Natural killer cell (primary cell): ENCODE data around the gene LIFR. TPM values are rescaled to one million over a fixed set of nuclear protein-coding genes. Genes with fewer than 3 reads are reported as not detected.

Experiments used
- ATAC-seq, 3 donors: fragments of 150-1000 bp in 2 of 3; fragments of 200-7000 bp in 1 of 3; cut with Tn5 transposase; 1 replicate in 1 of 3; 2 replicates in 2 of 3; pipeline ENCODE4 v1.10.0; 2021; ENCODE audit warnings: mild to moderate bottlenecking in 2 of 3, moderate library complexity in 2 of 3
- DNase-seq, 2 donors: peaks; one replicate each; pipeline versions ENCODE4 v3.0.0 to v3.0.0-alpha.2; 2013 to 2021; ENCODE audit warnings: mixed read lengths in 1 of 2
- H3K27ac ChIP-seq: one replicate; pipeline ENCODE4 v1.5.1; 2013; ENCODE audit warnings: mild to moderate bottlenecking, low read length
- H3K27me3 ChIP-seq: one replicate; pipeline ENCODE4 v1.6.1; 2013; ENCODE audit warnings: low read length; ENCODE audit not compliant: control insufficient read depth, insufficient read depth
- H3K36me3 ChIP-seq: one replicate; pipeline ENCODE4 v1.6.1; 2013; ENCODE audit warnings: low read length; ENCODE audit not compliant: control insufficient read depth, insufficient read depth
- H3K4me1 ChIP-seq: one replicate; pipeline ENCODE4 v1.6.1; 2013; ENCODE audit warnings: low read length; ENCODE audit not compliant: control insufficient read depth, insufficient read depth
- H3K4me3 ChIP-seq: one replicate; pipeline ENCODE4 v1.5.1; 2013; ENCODE audit warnings: low read length
- H3K9me3 ChIP-seq: one replicate; pipeline ENCODE4 v1.6.1; 2013; ENCODE audit warnings: low read length; ENCODE audit not compliant: control insufficient read depth, insufficient read depth
- H3K27ac Mint-ChIP-seq, 2 donors: one replicate each; pipeline ENCODE4 v1.8.0; 2022; ENCODE audit warnings: mild to moderate bottlenecking in 2 of 2, mixed read lengths in 2 of 2, moderate library complexity in 1 of 2
- H3K27me3 Mint-ChIP-seq, 2 donors: one replicate each; pipeline ENCODE4 v1.8.0; 2022; ENCODE audit warnings: low read depth in 2 of 2, mixed read lengths in 2 of 2
- H3K36me3 Mint-ChIP-seq: one replicate; pipeline ENCODE4 v1.8.0; 2022; ENCODE audit warnings: mixed read lengths
- H3K4me1 Mint-ChIP-seq, 2 donors: one replicate each; pipeline ENCODE4 v1.8.0; 2022; ENCODE audit warnings: mixed read lengths in 2 of 2
- H3K4me3 Mint-ChIP-seq: one replicate; pipeline ENCODE4 v1.8.0; 2022; ENCODE audit warnings: mild to moderate bottlenecking, moderate library complexity, mixed read lengths
- H3K9me3 Mint-ChIP-seq, 2 donors: one replicate each; pipeline ENCODE4 v1.8.0; 2022; ENCODE audit warnings: mixed read lengths in 2 of 2
- CTCF ChIP-seq: fragments of 200-600 bp; IDR thresholded peaks from one replicate; pipeline ENCODE4 v1.8.0; 2022; ENCODE audit warnings: antibody characterized with exemption
- WGBS: methylation state at CpG from one replicate; pipeline ENCODE4 v1.1.7; 2013; ENCODE audit warnings: missing lambda C conversion rate; ENCODE audit not compliant: insufficient coverage; 5-methylcytosine and 5-hydroxymethylcytosine counted together
- intact Hi-C: fragments of 100-400 bp; cut with micrococcal nuclease; formaldehyde crosslinking; loops from one replicate; pipeline ENCODE4 v1.14.2; 2022
- total RNA-seq, 4 donors: library from RNA; stranded (reverse); fragments of 120-200 nt in 1 of 4; gene quantifications; one replicate each; pipeline versions ENCODE4 v1.2.3 to v1.2.4, GENCODE V29; 2013 to 2022

LIFR gene
- total RNA-seq, 3 donors from 2014 or later (not counting 1 experiment from before 2014, with no cell fraction given) = not detected

- Mint-ChIP-seq H3K36me3 (no peaks in the 10 kb centered on the region), H3K27ac (no peak overlapping the region), H3K4me3 (no peak overlapping the region), H3K27me3 (peaks cover 28 to 36% of the 10 kb centered on the region in 2 donors), H3K9me3 (no peaks in the 10 kb centered on the region), H3K4me1 (peaks cover 6 to 7% of the 10 kb centered on the region in 2 donors)
- TF ChIP-seq CTCF = no peak
- no peak overlapping the region for H3K27ac ChIP-seq
- DNase-seq = no peak
- no peak for ATAC-seq
- peaks cover 7% of the 10 kb centered on the region for H3K4me1 ChIP-seq
- no peak overlapping the region for H3K4me3 ChIP-seq
- no peaks in the 10 kb centered on the region for H3K9me3 ChIP-seq
- H3K36me3 ChIP-seq = no peaks in the 10 kb centered on the region
- 67% methylated on average over 5 of the region's 7 CpGs for WGBS
- peaks cover 50% of the 10 kb centered on the region for H3K27me3 ChIP-seq
- intact Hi-C loops = no loop called here
These were observed 93.3 kb downstream of the LIFR start for GRCh38 chr5:38462976-38463633.

GRCh38 chr5:38458174-38458573 lies 98.3 kb downstream of the LIFR start:
- no peak for ATAC-seq

GRCh38 chr5:38456657-38457399 lies 99.6 kb downstream of the LIFR start:
- DNase-seq (no peak), ATAC-seq (no peak)
- no peaks in the 10 kb centered on the region for H3K9me3 Mint-ChIP-seq
- H3K36me3 ChIP-seq = no peaks in the 10 kb centered on the region
- peaks cover 37 to 38% of the 10 kb centered on the region in 2 donors for H3K4me1 Mint-ChIP-seq
- peaks cover 61% of the 10 kb centered on the region for H3K27me3 ChIP-seq
- no peak overlapping the region for H3K27ac ChIP-seq
- intact Hi-C loops = no loop called here
- no peak for TF ChIP-seq CTCF
- no peaks in the 10 kb centered on the region for H3K36me3 Mint-ChIP-seq
- no peak overlapping the region for H3K4me3 Mint-ChIP-seq
- H3K9me3 ChIP-seq = no peaks in the 10 kb centered on the region
- H3K27ac Mint-ChIP-seq = no peak overlapping the region
- H3K4me1 ChIP-seq = peaks cover 41% of the 10 kb centered on the region
- H3K27me3 Mint-ChIP-seq = peaks cover 23 to 54% of the 10 kb centered on the region in 2 donors
- WGBS = 92% methylated on average over 4 of the region's 4 CpGs
- H3K4me3 ChIP-seq = no peak overlapping the region

More at GRCh38 chr5:38458174-38458573, 98.3 kb downstream of the LIFR start:
- H3K36me3 Mint-ChIP-seq = no peaks in the 10 kb centered on the region
- no peak overlapping the region for H3K4me3 Mint-ChIP-seq
- H3K9me3 Mint-ChIP-seq = no peaks in the 10 kb centered on the region
- Histone ChIP-seq H3K36me3 (no peaks in the 10 kb centered on the region), H3K4me3 (no peak overlapping the region), H3K27ac (no peak overlapping the region), H3K27me3 (peaks cover 62% of the 10 kb centered on the region), H3K9me3 (no peaks in the 10 kb centered on the region), H3K4me1 (peaks cover 40% of the 10 kb centered on the region)
- WGBS = 93% methylated on average over 8 of the region's 8 CpGs
- peaks cover 35 to 38% of the 10 kb centered on the region in 2 donors for H3K4me1 Mint-ChIP-seq
- intact Hi-C loops = no loop called here
- no peak overlapping the region for H3K27ac Mint-ChIP-seq
- DNase-seq = no peak
- H3K27me3 Mint-ChIP-seq = peaks cover 28 to 56% of the 10 kb centered on the region in 2 donors
- TF ChIP-seq CTCF = no peak
